Hypothalamus (tissue), 51 donors: ENCODE results near the gene DOK4.
A peak's percentile ranks its signal among the peaks of the same experiment; 100 is the strongest.

Source experiments
- DNase-seq, 51 donors: peaks; one replicate each; lab custom pipeline; 2025; lab: John Stamatoyannopoulos, UW

The DOK4 gene

DNA sequence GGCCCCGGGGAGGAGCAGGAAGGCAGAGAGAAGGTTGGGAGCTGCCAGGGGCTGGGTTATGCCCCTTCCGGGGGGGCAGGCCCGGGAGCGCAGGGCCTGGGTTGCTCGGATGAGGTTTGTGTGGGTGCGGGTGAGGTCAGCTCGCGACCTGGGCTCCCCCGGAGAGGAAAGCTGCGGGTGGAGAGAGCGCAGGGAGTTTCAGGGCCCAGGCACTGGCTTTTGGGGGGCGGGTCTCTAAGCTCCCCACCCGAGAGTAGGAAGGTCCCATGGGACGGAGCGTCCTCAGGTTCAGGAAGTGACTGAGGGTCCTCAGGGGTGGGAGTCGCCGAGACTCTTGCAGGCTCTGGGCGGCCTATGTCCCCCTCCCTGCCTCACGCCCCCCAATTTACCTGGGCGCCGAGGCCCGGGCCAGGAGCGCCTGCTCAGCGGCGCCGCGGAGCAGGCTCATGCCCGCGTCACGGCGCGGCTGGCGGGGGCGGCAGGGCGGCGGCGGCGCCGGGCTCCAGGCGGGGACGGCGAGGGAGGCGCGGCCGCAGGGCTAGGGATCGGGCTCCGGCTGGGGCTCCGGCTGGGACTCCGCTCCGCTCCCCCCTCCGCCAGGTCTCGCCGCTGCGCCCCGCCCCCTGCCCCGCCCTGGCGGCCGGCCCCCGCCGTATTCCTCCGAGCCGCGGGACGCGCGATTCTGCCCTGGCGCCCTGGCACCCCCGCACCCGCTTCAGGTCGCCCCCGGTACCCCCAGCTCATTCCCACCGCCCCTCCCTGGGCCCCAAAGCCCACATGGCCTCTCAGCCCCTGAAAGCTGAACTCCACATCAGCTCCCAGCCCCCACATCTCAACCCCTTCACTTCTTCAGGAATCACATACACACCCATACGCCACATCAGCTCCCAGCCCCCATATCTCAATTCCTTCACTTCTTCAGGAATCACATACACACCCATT is at the start of gene DOK4:
Gene DOK4 (minus strand): TSS at position 578 of the 942 bp plus-strand sequence. CDS start 6,986 bp downstream, outside the sequence.
- peak in 39 of 51 donors; percentile 15 to 76 (median 53) for DNase-seq

DNA sequence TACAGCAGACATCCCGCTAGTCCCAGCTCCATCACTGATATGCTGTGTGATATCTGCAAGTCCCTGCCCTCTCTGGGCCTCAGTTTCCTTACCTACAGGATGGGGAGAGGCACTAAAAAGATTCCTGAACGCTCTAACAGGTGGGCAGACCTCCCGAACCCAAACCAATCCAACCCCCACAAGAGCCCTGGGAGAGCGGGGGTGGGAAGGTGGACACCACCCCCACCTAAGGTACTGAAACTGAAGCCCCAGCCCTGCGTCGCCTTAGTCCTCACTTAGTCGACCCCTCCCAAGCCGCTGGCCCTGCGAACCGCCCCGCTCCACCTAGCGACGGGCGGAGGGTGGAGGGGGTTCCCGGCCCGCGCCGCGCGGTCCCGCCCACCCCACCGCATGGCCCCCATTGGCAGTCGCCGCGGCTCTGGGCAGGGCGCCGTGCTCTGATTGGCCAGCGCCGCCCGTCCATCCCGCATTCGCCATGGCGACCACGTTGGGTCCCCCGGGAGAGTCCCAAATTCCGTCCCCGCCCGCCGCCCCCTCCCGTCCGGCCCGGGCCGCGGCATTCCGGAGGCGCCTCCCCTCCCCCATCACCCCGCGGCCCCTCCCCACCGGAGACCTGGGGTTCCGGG is 49.5 kb upstream of the DOK4 start:
- DNase-seq = peak; percentile 15 to 92 (median 78)

DNA sequence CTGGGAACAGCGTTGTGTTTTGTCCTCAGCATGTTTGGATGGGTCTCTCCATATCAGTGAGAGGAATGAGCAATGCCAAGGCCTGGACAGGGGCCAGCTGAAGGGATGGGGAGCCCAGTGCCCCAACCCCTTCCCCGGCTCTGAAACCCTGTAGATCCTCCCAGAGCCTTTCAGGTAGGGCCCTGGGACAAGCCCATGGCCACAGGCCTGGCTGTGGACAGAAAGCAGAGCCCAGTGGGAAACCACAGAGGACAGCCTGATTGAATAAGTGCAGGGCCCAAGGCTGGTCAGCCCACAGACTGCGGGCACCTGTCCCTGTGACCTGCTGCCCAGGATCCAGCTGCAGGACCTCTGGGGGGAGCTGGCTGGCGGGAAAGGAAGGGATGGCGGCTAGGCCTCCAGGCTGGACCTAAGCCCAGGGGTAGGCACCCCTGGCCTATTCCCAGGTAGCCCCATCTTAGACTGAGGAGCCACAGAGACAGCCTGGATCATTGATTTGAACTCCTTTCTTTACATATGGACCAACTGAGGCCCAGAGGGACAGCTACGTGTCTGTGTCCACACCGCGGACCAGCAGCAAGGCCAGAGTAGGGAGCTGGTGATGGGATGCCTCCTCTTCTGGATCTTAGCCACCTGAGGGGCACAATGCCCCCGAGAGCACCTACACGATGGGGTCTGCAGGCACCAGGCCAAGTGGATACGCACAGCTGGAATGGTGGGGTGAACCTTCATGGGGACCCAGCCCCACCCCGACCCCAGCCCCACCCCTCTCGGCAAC is 48.8 kb upstream of the DOK4 start:
- DNase-seq = no peak

DNA sequence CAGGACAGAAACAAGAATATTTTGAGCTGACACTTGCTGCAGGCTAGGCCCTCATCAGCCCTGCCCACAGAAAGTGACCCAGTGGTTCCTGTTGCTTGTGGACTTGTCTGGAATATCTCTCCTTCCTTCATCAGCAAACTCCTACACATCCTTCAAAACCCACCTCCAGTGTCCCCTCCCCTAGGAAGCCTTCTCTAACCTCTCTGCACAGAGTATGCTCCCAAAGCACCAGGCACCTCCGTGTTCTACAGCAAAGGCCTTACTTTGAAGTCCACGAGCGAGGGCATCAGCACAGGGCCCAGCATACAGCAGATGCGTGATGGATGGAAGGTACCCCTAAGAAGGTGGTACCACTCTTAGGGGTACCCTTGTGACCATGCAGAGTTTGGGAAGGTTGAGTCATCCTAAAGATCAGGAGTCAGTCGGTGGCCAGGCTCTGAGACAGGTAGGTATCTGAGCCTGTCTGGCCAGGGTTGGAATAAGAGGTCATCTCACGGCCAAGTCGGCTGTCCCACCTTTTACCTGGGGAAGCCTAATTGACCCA is 48.1 kb upstream of the DOK4 start:
- DNase-seq = no peak

DNA sequence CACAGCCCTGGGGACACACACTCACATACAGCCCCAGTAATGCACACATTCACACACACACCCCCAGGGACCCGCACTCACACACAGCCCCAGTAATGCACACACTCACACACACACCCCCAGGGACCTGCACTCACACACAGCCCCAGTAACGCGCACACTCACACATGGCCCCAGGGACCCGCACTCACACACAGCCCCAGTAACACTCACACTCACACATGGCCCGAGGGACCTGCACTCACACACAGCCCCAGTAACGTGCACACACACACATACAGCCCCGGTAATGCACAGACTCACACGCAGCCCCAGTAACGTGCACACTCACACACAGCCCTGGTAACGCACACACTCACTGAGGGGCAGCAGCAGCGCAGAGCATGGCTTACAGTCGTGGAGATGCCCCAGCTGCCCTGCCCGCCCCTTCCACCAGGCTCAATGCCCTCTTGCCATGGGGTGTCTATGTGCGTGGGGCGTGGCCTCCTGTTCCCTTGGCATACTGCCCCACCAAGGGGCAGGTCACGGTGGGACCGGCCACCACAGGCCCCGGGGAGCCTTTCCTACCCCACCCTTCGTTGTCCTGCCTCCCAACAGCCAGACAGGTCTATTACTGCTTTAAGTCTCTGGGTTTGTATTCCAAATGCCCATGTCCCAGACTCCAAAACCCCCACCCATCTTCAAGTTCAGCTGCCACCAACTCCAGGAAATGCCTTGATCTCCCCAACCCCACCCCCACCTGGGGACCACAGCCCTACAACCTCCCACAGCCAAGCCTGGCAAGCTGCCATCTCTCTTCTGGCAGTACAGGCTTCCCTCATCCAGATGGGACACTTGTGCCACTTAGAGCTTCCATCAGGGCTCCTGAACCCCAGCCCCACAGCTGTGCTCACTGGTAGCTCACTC is 47.4 kb upstream of the DOK4 start:
- no peak for DNase-seq

DNA sequence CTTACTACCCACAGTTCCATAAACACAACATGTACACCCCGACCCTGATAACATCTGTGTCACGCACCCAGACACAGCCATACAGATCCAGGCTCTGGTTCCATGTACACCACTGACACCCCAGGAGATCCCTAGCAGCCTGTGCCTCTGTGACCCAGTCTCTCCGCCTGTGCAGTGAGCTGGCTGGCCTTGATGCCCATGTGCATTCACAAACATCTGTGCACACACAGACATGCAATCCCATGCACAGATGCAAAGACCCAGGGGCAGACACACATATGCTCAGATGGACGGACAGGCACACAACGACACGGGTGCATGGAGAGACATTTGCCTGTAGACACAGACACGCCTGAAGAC is 46.0 kb upstream of the DOK4 start:
- no peak for DNase-seq

DNA sequence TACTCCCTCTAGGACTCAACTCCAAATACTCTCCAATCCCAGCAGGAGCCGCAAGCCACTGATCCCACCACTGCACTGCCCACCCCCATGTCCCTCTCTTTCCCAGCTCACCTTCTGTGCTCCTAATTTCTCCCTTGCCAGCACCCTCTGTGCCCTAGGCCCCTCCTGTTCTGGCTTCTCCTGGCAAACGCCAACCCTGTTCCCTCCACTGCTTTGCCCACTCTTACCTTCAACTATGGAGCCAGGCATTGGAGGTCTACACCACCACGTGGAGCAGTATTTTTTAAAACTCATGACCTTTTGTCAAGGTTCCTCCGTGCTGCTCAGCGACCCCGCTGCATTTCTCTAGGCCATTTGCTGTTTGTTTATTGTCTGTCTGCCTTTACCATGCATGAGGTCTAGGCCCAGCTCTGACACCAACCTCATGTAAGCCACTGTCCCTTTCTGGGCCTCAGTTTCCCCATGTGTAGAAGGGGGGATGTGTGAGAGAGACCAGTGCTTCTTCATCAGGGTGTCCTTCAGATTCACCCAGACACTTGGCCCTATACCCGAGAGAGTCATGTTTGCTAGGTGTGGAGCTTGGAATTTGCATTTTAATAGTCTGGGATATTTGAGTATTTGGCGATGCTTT is 45.5 kb upstream of the DOK4 start:
- DNase-seq = no peak

DNA sequence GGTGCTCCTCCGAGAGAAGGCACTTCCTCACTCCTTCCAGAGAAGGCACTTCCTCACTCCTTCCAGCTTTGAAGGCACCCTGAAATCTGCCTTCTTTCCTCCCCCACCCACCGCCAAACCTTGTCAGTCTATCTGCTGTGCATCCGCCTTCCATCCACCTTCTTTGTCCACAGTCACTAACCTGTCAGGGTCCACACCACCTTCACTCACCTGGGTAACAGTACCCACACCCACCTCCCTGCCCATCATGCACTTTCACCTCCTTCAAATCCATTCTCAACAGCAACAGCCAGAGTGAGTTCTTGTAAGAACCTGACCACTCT is 44.9 kb upstream of the DOK4 start:
- no peak for DNase-seq

DNA sequence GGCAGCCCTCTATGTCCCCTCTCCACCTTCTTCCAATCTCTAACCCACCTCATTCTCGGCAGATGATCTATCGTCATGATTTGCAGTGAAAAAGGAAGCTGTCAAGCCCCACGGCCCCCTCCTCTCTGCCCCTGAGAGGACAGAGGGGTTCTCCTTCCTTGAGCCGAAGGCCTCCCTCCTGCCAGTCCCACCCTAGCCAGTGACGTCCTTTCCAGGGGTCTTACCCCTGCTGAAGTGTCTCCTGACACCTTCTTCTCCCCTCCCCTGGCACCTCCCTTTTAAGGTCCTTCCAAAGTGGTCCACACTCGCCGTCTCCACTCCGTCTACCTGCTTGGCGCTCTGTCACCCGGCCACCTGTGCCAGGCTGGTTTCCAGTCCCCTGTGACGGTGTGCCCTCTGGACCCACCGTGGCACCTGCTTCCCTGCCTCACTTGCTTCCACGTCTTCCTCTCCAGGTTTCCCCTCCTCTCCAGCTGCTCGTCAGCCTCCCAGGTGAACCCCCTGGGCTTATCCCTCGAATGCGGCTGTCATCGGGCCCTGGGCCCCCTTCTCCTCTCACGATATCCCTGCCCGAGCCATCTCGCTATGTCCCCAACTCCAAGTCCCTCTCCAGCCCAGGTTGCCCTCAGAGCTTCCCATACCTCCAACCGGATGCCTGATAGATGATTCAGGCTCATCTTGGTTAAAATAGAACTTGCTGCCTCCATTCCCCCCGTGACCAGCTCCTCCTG is 44.4 kb upstream of the DOK4 start:
- DNase-seq = no peak

DNA sequence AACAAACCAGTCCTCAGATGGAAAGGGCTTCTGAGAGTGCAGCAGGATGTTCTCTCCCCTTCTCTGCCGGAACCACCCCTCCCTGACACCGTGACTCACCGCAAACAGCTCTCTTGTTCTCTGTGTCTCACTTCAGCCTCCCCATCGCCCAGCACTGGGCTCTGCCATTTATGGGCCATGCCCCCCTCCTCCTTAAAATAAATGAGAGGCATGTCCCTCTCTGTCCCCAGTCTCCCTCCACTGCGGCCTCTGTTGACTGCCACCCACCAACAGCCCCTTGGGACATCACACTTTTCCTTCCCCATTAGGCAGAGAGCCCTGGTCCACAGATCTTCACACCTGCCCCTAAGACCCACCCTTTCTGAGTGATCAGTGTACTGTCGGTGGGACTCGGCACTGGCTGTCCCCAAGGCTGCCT is 43.8 kb upstream of the DOK4 start:
- DNase-seq = peak in 2 of 51 donors; percentile 13 to 37

DNA sequence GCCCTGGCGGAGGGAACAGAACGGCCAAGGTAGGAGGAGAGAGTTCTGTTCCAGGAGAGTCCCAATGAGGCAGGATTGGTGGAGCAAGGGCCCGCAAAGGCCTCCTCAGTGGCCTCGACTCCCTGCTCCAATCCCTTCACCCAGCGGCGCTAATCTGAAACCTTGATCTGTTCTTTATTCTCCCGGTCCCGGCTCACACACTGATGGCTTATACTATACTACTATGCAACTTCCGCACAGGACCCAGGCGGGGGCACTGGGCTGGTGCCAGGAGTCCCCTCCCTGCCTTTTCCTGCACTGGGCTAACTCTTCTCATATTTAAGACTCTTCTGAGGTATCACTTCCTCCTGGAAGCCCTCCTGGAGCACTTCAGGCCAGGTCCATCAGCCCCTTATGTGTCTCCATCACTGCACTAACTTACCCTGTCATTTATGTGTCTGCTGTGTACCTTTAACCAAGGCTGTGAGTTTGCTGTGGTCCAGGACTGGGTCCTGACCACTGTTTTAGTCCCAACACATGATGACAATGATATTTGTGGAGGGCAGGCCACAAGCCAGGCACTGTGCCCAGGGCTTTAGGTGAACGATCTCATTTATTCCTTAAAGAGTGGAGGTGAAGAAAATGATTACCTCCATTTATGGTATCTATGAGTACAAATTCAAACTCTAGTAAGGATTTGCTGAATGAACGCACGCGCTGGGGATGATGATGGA is 43.3 kb upstream of the DOK4 start:
- DNase-seq = no peak

DNA sequence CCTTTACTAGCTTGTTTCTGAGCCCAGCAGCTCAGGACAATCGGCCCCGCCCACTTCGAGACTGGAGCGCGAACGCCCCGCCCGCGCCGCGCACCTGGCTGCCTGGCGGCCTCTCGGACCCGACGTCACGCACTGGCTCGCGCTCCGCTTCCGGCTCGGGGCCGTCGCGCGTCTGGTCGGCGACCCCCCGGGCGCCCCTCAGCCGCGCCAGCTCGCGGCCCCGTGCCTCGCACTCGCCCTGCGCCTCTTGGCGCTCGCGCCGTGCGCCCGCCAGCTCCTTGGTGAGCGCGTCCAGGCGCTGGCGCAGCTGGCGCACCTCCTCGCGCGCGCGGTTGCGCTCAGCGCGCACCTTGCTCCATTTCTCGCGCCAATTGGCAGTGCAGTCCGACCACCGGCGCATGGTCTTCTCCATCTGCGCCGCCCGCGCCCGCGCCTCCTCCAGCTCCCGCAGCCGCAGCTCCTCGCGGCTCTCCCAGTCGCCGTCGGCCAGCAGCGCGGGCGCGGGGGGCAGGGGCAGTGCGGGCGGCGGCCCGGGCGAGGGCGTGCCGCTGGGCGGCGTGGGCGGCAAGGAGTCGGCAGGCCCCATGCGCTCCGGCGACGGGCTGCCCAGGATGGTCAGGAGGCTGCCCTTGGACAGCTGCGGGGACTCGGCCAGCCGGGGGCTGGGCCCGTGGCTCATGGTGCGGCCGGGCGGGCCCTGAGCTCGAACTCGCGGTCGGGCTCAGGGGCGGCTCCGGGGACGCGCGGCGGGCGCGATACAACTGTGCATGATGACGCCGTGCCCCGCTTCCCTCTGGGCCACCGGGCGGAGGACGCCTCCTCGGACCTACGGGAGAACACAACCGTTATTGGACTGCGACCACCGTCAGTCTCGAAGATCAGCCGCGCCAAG is 42.5 kb upstream of the DOK4 start:
- no peak for DNase-seq

DNA sequence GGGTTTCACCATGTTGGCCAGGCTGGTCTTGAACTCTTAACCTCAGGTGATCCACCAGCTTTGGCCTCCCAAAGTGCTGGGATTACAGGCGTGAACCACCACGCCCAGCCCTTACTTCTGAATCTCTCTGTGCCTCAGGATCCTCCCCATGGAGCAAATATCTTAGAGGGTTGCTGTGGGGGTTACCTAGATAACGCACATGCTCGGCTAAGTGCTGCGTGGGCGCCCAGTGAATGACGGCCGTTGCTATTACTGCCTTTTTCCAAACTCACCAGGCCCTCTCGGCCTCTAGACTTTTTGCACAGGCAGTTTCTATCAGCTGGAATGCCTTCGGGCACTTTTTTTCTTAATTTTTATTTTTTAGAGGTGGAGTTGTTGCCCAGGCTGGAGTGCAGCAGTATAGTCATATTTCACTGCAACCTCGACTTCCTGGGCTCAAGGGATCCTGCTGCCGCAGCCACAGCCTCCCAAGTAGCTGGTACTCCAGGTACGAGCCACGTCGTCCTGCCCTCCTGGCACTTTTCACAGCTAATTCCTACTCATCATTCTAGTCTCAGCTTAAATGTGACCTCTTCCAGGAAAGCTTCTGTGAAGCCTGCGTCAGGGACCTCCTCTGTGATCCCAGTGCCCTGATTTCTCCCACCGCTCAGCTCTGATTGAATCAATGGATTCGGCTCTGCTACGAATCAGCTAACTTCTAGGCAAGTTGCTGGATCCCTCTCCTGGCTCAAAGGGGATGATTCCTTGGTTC is 41.5 kb upstream of the DOK4 start:
- no peak for DNase-seq

DNA sequence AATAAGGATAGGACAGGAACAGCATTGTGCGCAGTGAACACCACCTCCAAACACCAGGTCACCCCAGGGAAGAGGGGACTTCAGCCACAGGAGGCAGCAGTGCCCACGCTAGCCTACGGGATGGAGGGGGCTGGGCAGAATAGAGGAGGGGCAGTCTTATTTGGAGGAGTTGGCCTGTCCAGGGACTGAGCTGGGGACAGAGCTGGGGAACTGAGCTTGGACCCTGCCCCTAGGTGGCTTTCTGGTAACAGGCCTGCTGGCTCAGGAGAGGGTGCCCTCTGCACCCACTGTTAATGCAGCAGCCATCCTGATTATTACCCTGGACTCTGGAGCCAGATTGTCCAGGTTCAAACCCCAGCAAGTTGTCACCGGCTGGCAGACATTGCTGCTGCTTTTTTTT is 40.7 kb upstream of the DOK4 start:
- no peak for DNase-seq

DNA sequence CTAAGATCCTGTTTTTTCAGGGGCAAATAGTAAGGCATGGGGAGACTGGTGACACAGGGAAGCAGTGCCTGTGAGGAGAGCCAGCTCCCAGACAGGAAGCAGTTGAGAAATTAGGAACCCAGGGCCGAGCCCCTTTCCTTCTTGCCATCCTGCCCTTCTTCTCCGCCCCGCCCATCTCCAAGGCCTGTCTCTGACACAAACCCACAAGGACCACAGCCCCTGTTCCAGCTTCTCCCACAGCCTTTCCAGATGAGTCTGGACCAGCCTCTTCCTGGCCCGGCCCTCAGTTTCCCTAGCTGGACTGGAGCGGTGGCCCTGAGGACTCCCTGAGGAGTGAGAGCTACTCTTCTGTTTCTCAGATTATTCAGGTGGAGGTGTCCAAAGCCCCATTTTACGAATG is 40.2 kb upstream of the DOK4 start:
- DNase-seq = no peak

DNA sequence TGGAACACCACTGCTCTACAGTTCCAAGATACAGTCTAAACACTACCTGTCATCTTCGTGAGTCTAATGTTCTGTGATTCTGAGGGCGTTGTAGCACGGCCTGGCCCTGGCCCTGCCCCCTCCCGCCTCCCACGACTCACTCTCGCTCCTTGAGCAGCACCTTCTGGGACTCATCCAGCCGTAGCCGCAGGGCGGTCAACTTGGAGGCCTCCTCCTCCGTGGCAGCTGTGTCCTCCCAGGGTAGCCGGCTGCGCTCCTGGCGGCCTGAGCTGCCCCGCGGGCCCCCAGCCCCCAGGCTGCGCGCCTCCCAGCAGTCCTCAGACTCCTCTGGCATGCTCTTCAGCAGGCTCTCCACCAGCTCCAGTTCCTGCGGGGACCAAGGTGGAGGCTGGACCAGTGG is 39.5 kb upstream of the DOK4 start:
- DNase-seq = no peak

DNA sequence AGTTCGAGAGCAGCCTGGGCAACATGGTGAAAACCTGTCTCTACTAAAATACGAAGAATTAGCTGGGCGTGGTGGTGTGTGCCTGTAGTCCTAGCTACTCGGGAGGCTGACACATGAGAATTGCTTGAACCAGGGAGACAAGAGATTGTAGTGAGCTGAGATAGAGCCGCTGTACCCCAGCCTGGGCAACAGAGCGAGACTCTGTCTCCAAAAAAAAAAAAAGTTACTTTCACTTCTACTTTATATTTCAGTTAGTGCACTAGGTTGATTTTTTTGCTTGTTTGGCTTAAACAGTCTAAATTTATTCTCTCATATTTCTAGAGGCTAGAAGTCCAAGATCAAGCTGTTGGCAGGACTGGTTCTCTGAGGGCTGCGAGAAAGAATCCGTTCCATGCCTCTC is 36.7 kb upstream of the DOK4 start:
- DNase-seq = no peak
